ENCODE data around the gene RPH3AL. TPM values are rescaled to one million over a fixed set of nuclear protein-coding genes. Genes with fewer than 3 reads are reported as not detected.
A peak's percentile ranks its signal among the peaks of the same experiment; 100 is the strongest.

The RPH3AL gene
- total RNA-seq, 4 donors from 2014 or later, result 9.9 to 44.7 (median 21.5) TPM

GRCh38 chr17:164303-165235 is 188.0 kb downstream of the RPH3AL start:
- no peaks in the 10 kb centered on the region for H3K36me3 ChIP-seq
- no peaks in the 10 kb centered on the region for H3K9me3 ChIP-seq
- no peak overlapping the region for H3K27ac ChIP-seq
- intact Hi-C loops (cut with DNase I; ENCODE audit: low total_unique reads), result no loop called here
- DNase-seq, result peak in 1 of 2 donors; percentile 56
- no peak overlapping the region for H3K4me3 ChIP-seq
- no peaks in the 10 kb centered on the region for H3K4me1 ChIP-seq
- H3K27me3 ChIP-seq, result no peaks in the 10 kb centered on the region
- peak; percentile 21 to 61 (median 44) for TF ChIP-seq CTCF (IDR thresholded peaks at IDR 0.05)
- no peak for TF ChIP-seq POLR2A (IDR thresholded peaks at IDR 0.05)

- Histone ChIP-seq H3K27me3 (no peaks in the 10 kb centered on the region), H3K27ac (no peak overlapping the region), H3K9me3 (no peaks in the 10 kb centered on the region), H3K4me1 (no peaks in the 10 kb centered on the region), H3K4me3 (no peak overlapping the region), H3K36me3 (no peaks in the 10 kb centered on the region)
- intact Hi-C loops (cut with DNase I; ENCODE audit: low total_unique reads), result no loop called here
- DNase-seq, result no peak
- no peak for TF ChIP-seq CTCF (IDR thresholded peaks at IDR 0.05)
- TF ChIP-seq POLR2A (IDR thresholded peaks at IDR 0.05), result no peak
Observed at GRCh38 chr17:163514-164098, 189.0 kb downstream of the RPH3AL start.

- intact Hi-C loops (cut with DNase I; ENCODE audit: low total_unique reads), result no loop called here
- Histone ChIP-seq H3K27ac (no peak overlapping the region), H3K4me1 (no peaks in the 10 kb centered on the region), H3K27me3 (no peaks in the 10 kb centered on the region), H3K4me3 (no peak overlapping the region), H3K9me3 (no peaks in the 10 kb centered on the region), H3K36me3 (no peaks in the 10 kb centered on the region)
- TF ChIP-seq CTCF (IDR thresholded peaks at IDR 0.05) (no peak), POLR2A (IDR thresholded peaks at IDR 0.05) (no peak)
- no peak for DNase-seq
Observed at GRCh38 chr17:162689-163088, 189.9 kb downstream of the RPH3AL start.

Other genes with a start within 250 kb of the RPH3AL start
- not detected for gene SCGB1C2, start 215.2 kb downstream of the RPH3AL start, total RNA-seq
- gene DOC2B, start 171.2 kb downstream of the RPH3AL start, total RNA-seq, result 10 to 100 TPM in 1 of 4 donors, 1 to 10 TPM in 3; 3.8 to 45.3 (median 7.1) TPM
- gene RFLNB, start 93.1 kb upstream of the RPH3AL start, total RNA-seq, result 10 to 100 TPM in 3 of 4 donors, 1 to 10 TPM in 1; 3.3 to 38.0 (median 18.4) TPM